Esophagus squamous epithelium (tissue), 5 donors: ENCODE data around the gene BABAM2. TPM values are rescaled to one million over a fixed set of nuclear protein-coding genes. Genes with fewer than 3 reads are reported as not detected.
A peak's percentile ranks its signal among the peaks of the same experiment; 100 is the strongest.

ENCODE experiments used
- DNase-seq: peaks from one replicate; lab custom pipeline; 2025; lab: John Stamatoyannopoulos, UW
- H3K27ac ChIP-seq, 4 donors: fragments of 200-600 bp; sonication (generic); one replicate each; pipeline ENCODE4 v1.5.1; 2016 to 2019; ENCODE audit warnings: mild to moderate bottlenecking in 1 of 4
- H3K27me3 ChIP-seq, 4 donors: fragments of 200-600 bp; sonication (generic); 1 replicate in 3 of 4; 2 replicates in 1 of 4; pipeline versions ENCODE4 v1.5.1 to v1.6.0; 2017 to 2021; ENCODE audit warnings: antibody characterized with exemption in 1 of 4
- H3K36me3 ChIP-seq, 3 donors: fragments of 200-600 bp; sonication (generic); one replicate each; pipeline ENCODE4 v1.5.1; 2016 to 2019
- H3K4me1 ChIP-seq, 3 donors: fragments of 200-600 bp; sonication (generic); one replicate each; pipeline ENCODE4 v1.5.1; 2017 to 2019
- H3K4me3 ChIP-seq, 4 donors: fragments of 200-600 bp; sonication (generic); 1 replicate in 3 of 4; 2 replicates in 1 of 4; pipeline ENCODE4 v1.5.1; 2016 to 2019; ENCODE audit warnings: mild to moderate bottlenecking in 2 of 4, moderate library complexity in 1 of 4
- H3K9me3 ChIP-seq, 3 donors: fragments of 200-600 bp; sonication (generic); one replicate each; pipeline ENCODE4 v1.5.1; 2016 to 2019
- CTCF ChIP-seq, 6 experiments: fragments of 450-650 bp in 4 of 6; fragments of 200-600 bp in 2 of 6; sonication (generic) in 2 of 6; IDR thresholded peaks; one replicate each; pipeline ENCODE4 v1.5.1; 2016 to 2019; ENCODE audit warnings: antibody characterized with exemption in 6 of 6, mild to moderate bottlenecking in 4 of 6, moderate library complexity in 4 of 6
- POLR2A ChIP-seq, 4 donors: fragments of 450-650 bp; IDR thresholded peaks; one replicate each; pipeline ENCODE4 v1.6.1; 2017; ENCODE audit warnings: antibody characterized with exemption in 4 of 4, mild to moderate bottlenecking in 4 of 4, moderate library complexity in 3 of 4
- WGBS, 2 donors: methylation state at CpG; one replicate each; pipeline ENCODE4 v1.1.5; 2018; 5-methylcytosine and 5-hydroxymethylcytosine counted together
- intact Hi-C: fragments of 100-400 bp; cut with DNase I; formaldehyde crosslinking; loops from one replicate; pipeline ENCODE4 v1.15.0; 2022
- total RNA-seq, 4 donors: library from RNA; depleted of rRNA; stranded (reverse); fragments of >200 nt; gene quantifications; one replicate each; pipeline ENCODE4 v1.1.0, GENCODE V29; 2016
- donor health status: DM: yes; HTN: yes; CAD: no.

The BABAM2 gene
- total RNA-seq, 4 donors from 2014 or later = 16.6 to 28.3 (median 24.3) TPM

- Histone ChIP-seq H3K36me3 (no peaks in the 10 kb centered on the region), H3K4me3 (peak overlapping the region; percentile 69 to 94 (median 77)), H3K9me3 (no peaks in the 10 kb centered on the region), H3K27me3 (no peaks in the 10 kb centered on the region), H3K4me1 (peaks cover 7 to 43% (median 20%) of the 10 kb centered on the region in 3 donors), H3K27ac (peak overlapping the region; percentile 93 to 99 (median 96))
- TF ChIP-seq CTCF (IDR thresholded peaks at IDR 0.05) = no peak
- TF ChIP-seq POLR2A (IDR thresholded peaks at IDR 0.05) = no peak
- WGBS, 2 donors = 12 to 13% methylated on average over 8 to 9 of the region's 10 CpGs
- intact Hi-C loops = no loop called here
- no peak for DNase-seq
Measured at GRCh38 chr2:27889774-27890145, 769 bp upstream of the BABAM2 start.

DNA sequence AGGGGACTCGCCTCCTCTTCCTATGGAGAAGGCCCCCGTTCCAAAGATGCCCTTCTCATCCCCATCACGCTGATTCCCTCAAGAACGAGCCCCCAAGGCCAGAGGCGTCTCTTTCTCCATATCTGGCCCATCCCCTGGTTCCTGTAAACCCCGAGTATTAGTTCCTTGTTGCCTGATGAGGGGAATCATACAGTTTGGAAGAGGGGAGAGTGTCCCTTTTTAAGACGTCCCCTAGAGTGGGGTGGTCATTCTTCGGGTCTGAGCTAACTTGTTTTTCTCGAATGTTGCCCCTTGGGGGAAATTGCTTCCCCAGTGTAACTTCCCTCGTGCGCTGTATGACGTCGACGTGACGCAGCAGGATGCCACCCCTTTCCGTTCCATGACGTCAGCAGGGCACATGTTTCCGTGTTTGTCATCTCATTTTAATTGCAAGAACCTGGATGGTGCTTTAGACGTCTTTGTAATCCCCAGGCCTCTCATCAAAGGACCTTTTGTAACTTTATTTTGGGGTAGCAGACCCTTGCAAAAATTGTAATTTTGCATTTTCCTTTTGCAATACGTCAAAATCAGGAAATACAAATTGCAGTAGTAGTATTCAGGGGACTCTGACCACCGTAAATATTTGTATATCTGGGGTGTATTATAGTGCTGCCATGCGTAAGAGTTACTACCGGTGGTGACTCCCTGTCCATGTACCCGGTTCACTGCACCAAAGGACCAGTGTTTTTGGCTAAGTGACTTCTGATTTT, 569 bp downstream of the BABAM2 start:
- intact Hi-C loops = no loop called here

GRCh38 chr2:27891673-27892105, 1.2 kb downstream of the BABAM2 start:
- DNase-seq = no peak
- Histone ChIP-seq H3K36me3 (peaks cover 0 to 12% (median 7%) of the 10 kb centered on the region in 3 donors), H3K4me1 (peaks cover 7 to 43% (median 20%) of the 10 kb centered on the region in 3 donors), H3K27ac (peak overlapping the region; percentile 93 to 99 (median 96)), H3K27me3 (no peaks in the 10 kb centered on the region), H3K4me3 (peak overlapping the region in 3 of 4 donors; percentile 69 to 94 (median 82)), H3K9me3 (no peaks in the 10 kb centered on the region)
- TF ChIP-seq POLR2A (IDR thresholded peaks at IDR 0.05) (no peak), CTCF (IDR thresholded peaks at IDR 0.05) (no peak)
- intact Hi-C loops = no loop called here
- WGBS, 2 donors = 64 to 70% methylated on average over 5 of the region's 5 CpGs

More for the DNA sequence above, 569 bp downstream of the BABAM2 start:
- Histone ChIP-seq H3K27me3 (no peaks in the 10 kb centered on the region), H3K4me1 (peaks cover 7 to 43% (median 20%) of the 10 kb centered on the region in 3 donors), H3K4me3 (peak overlapping the region; percentile 69 to 94 (median 77)), H3K9me3 (no peaks in the 10 kb centered on the region), H3K36me3 (peaks cover 0 to 6% (median under 1%) of the 10 kb centered on the region in 3 donors), H3K27ac (peak overlapping the region; percentile 93 to 99 (median 96))
- peak; percentile 32 for DNase-seq
- 17% methylated on average over 20 to 22 of the region's 24 CpGs for WGBS, 2 donors
- TF ChIP-seq POLR2A (IDR thresholded peaks at IDR 0.05) (no peak), CTCF (IDR thresholded peaks at IDR 0.05) (peak in 1 of 6 experiments; percentile 12)

GRCh38 chr2:27893006-27893405, 2.5 kb downstream of the BABAM2 start:
- TF ChIP-seq CTCF (IDR thresholded peaks at IDR 0.05) = no peak
- TF ChIP-seq POLR2A (IDR thresholded peaks at IDR 0.05) = no peak
- H3K27ac ChIP-seq = no peak overlapping the region
- intact Hi-C loops = no loop called here

GRCh38 chr2:27897717-27898116, 7.2 kb downstream of the BABAM2 start:
- TF ChIP-seq POLR2A (IDR thresholded peaks at IDR 0.05) = no peak
- TF ChIP-seq CTCF (IDR thresholded peaks at IDR 0.05) = no peak
- intact Hi-C loops = no loop called here
- peaks cover 0 to 43% (median 8%) of the 10 kb centered on the region in 3 donors for H3K36me3 ChIP-seq

More at GRCh38 chr2:27893006-27893405, 2.5 kb downstream of the BABAM2 start:
- no peak for DNase-seq
- H3K9me3 ChIP-seq = no peaks in the 10 kb centered on the region
- peaks cover 0 to 22% (median 8%) of the 10 kb centered on the region in 3 donors for H3K36me3 ChIP-seq
- 50 to 63% methylated on average over 3 of the region's 3 CpGs for WGBS, 2 donors
- H3K4me3 ChIP-seq = no peak overlapping the region
- peaks cover 7 to 43% (median 19%) of the 10 kb centered on the region in 3 donors for H3K4me1 ChIP-seq
- H3K27me3 ChIP-seq = no peaks in the 10 kb centered on the region

More at GRCh38 chr2:27897717-27898116, 7.2 kb downstream of the BABAM2 start:
- H3K9me3 ChIP-seq = no peaks in the 10 kb centered on the region
- H3K27ac ChIP-seq = no peak overlapping the region
- no peak overlapping the region for H3K4me3 ChIP-seq
- DNase-seq = no peak
- H3K4me1 ChIP-seq = peaks cover 0 to 7% (median 0%) of the 10 kb centered on the region in 3 donors
- H3K27me3 ChIP-seq = no peaks in the 10 kb centered on the region
